DMS53 treated with DMSO at 0.1 percent for 48 hours (cell line): ENCODE data around the gene AMMECR1.

Source experiments
- DNase-seq: peaks from one replicate; lab custom pipeline; 2025; ENCODE audit not compliant: unreplicated experiment; lab: John Stamatoyannopoulos, UW

AMMECR1 gene

DNA sequence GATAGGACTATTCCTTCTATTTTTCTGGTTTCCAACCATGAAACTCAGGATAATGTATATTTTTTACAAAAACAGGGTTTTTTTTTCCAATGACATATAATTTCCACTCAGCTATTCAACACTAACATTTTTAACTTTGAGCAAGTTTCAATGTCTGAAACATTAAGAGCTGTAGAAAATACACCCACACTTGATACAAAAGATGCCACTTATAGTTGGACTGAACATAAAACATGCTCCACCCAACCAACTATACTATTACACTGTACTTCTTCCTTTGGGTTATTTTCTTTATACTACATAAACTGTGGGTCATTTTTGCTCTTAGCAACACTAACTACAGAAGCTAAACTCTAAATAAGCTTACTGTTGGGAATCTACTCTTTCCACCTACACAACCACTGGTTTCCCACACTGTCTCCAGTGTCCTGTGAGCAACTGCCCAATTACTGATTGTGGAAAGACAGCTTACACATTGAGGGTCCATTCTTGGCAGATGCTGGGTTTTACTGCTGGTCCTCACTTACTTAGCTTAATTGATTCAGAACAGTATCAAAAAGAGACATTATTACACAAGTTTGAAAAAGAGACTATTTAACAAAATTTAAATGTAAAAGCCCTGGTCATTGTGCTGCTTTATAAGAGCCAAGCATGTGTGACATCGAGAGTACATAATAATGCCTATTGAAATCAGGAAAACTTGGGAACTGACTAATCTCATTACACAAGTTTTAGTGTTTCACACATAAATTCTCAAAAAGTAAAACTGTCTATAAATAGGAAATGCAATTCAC is 6.3 kb downstream of the AMMECR1 start:
- no peak for DNase-seq

DNA sequence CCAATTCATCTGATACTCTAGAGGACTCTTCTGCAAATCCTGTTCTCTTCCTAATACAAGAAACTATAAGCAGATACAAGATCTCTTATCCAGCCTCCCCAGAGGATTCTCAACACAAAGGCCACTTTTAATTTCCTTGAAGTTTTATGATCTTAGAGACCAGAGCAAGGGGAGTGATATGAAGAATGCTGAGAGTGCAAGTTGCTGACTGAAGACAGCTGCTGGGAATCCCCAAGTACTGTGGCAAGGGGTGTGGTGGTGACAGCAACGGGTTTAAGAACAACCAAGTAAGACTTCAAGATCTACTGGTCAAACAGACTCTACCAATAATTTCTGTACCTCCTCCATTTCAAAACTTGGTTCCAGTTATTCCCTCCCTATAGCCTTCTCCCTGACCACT is 7.0 kb downstream of the AMMECR1 start:
- DNase-seq: no peak

DNA sequence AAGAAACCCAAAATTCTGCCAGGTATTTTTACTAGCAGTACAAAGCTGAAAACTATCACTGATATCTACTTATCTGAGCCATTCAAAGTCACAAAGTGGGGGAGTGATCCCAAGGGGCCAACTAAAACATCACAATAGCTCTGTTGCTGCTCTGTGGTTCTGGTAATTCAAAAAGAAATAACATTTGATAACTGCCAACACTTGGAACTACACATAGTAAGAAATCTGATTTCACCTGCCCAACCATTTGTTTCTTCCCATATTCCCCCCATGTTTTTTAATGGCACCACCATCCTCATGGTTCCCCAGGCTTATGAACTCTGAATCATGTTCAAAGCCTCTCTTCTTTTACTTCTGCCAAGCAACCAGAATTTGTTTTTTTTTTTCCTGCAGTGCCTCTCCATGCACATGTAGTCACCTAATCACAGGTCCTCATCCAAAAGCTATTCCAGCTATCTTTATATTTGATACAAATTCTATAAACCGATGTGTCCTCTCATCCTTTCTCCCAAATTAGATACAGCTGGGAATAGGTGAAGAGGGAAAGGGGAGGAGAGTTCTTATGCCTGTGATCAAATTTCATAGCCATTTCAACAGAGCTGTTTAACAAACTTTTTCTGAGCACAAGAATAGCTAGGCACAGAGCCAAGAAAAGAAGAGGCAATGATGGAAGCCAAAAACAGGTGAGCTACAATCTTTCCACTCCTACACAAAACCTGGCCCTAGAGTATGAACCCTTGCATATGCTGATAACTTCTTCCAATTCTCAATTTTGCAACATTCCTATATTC is 7.7 kb downstream of the AMMECR1 start:
- DNase-seq: no peak

DNA sequence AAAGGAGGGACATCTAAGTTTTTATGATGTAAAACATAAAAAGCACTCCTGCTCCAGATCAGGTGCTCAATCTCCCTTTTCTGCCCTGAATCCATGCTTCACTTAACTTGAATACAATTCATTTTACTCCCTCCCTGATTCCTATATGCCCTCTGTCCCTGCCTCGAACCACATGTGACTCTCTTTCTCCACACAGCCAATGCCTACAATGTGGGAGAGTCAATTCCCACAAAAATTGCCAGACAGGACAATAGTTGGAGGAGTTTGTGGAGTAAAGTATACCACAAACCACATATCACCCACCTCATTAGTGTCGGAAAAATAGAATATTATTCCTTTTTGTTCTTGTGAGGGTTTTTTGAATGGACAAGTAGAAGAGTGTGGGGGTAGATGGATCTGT is 9.7 kb downstream of the AMMECR1 start:
- no peak for DNase-seq

DNA sequence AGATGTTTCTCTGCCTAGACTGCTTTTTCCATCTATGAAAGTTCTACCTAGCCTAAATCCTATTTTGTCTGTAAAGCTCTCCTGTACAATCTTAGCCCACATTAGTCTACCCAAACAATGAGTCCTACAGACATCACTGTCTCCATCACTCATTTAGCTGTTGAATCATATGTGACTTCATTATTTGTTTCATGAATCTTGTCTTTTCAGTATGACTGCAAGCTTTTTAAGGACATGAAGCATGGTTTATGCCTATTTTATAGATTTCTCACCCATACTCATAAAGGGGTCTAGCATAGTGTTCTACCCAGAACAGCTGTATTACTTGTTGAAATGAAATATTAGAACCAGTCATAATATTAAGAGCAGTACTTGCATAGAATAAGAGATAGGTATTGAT is 13.0 kb downstream of the AMMECR1 start:
- DNase-seq: no peak

DNA sequence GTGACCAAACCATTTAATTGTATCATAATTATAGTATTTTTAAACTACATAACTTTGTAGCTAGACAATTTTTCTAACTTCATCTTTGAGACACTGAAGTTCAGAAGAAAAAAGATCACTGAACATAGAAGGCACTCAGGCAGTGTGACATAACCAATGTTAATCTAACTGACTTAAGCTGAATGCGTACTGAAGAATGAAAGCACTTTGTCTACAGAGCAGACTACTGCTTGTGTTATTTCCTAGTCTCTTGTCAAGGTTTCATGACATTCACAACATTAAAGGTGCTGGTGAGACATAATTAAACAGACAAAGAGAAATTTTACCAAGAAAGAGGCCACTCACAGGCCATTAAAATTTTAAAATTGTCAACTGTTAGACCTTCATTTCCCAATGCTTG is 13.5 kb downstream of the AMMECR1 start:
- no peak for DNase-seq

DNA sequence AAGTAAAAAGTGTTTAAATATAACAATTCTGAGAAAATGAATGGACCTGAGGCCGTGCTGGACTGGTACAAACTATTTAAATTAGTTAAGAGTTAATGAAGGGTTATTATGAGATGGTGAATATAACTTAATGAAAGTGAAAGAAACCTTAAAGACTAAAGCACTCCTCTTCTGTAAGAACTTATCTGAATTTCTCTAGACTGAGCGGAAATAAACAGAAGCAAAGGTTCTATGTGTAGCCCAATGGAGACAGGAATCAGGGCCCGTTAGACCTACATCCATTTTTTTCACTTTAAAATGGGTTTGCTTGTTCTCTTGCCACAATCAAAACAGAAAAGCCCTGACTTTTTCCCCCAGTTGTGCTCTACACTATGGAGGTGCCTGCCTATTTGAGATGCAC is 14.9 kb downstream of the AMMECR1 start:
- DNase-seq: no peak

DNA sequence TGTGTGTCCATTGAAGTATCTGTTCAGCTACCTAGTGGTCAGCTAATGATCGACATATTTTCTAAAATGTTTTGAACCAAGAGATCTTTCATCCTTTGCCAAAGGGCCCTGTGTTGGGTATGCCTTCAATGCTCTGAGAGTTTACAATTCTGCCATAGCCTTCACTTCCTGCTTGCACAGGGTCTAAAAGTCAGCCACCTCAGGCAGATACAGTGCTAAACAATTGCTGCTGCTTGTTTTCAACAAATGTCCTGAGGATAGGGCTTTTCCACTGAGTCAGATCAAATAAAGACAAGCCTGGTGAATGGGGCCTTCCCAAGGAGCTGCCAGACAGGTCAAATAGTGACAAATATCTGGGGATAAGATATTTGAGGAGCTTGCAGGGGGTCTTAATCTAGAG is 16.7 kb downstream of the AMMECR1 start:
- no peak for DNase-seq

DNA sequence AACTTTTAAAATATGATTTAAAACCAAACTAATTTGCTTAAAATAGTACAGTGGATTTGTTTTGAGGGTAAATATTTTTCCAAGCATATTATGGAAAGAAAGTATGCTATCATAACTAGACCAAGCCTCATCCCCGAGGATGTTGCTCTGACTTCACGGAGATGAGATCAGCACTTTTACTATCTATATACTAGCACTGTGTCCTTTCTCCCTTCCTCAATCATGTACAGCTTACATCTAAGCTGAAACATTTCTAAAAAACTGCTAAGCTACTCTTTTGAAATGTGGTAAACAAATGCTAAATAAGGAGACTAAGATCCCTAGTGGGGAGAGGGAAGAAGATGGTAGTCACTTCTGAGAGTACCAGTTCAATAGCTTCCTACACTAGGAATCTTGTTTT is 23.8 kb downstream of the AMMECR1 start:
- DNase-seq: no peak

DNA sequence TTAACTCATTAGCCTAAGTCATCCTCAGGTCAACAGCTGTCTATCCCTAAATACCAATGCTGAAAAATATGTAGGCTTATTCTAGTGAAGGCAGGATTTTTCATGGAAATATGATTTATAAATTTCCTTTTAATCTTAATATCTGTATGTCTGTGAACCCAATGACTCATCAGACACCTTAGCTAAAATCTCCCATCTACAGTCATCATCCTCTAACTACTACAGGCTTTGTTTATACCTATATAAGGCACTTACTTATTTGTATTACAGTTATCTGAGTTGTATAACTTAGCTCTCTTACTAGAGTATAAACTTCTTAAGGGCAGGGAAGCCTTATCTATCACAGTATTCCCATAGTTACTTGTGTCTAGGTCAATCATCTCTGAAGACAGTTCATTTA is 24.2 kb downstream of the AMMECR1 start:
- DNase-seq: no peak

DNA sequence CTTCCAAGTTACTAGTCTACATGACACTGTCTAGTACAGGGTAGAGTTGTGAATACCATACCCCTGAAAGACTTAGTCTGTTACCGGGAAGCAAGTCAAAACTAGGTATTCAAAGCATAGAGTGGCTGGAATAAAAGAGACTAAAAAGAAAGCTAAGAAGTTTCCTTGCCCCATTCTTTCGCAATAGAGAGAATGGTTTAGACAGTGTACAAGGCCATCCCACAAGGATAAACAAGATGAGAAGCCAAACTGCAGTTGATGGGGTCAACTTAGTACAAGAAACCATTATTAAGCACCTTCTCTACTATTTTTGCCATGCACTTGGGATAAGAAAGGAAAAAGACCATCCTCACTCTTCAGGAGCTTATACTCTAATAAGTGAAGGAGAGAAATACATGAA is 30.3 kb downstream of the AMMECR1 start:
- DNase-seq: no peak

DNA sequence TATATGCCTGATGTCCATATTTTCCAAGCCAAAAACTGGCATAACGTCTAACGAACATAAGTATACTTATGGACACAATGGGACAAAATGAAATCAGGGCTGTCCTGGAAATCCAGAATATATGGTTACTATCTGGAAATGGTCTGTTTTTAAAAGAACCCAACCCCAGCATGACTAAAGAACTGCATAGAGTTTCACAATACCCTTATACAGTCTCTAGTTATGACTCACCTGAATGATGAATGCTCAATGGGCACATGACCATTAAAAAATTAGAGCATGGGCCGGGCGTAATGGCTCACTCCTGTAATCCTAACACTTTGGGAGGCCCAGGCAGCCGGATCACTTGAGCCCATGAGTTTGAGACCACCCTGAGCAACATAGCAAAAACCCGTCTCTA is 31.8 kb downstream of the AMMECR1 start:
- no peak for DNase-seq

DNA sequence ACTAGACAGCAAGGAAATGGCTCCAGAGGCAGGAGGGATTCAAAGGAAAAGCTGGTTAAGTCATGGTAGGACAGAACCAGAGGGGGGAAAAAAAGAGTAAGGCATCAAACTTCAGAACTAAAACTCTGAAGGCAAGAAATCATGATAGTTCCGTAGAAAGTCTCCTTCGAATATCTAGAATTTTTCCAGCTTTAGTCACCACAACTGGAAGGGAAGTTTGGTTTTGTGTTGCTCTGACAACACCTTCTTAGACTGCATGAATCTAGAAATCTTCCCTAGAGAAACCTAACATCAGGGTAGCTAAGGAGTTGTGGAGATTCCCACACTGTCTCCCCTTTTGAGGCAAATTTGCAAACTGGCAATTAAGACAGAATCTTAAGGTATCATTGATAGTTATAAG is 33.7 kb downstream of the AMMECR1 start:
- no peak for DNase-seq

DNA sequence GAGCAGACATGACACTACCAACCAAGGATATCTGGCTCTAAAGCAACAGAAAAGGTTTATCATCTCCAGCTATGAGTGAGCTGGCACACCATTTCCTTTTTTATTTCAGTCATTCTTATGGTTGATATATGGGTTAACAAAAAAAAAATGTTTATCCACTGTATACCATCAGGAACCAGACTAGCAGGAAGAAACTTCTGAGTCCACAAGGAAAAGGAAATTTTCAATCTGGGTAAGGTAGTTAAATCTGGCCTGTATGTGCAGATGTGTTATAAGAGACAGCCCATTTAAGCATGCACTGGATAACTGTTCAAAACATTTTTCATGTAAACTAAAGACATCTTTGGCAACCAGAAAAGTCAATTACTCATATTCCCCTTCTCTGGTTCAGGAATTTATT is 35.0 kb downstream of the AMMECR1 start:
- DNase-seq: no peak

DNA sequence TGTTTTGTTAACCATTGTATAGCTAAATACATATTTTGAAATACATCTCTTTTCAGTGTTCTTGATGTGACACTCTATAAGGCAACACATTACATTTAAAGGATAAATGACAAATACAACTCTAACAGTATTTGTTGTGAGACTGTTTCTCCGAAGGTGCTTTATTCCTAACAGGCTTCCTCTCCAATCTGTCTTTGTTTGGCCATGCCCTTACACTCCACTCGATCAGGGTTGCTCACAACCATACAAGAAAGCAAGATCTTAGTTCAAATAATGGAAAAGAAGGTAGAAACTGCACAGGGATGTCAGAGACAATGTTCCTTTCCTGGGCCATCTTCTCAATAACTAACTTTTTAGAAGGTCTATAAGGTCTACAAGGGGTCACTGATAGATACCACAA is 36.5 kb downstream of the AMMECR1 start:
- DNase-seq: no peak

DNA sequence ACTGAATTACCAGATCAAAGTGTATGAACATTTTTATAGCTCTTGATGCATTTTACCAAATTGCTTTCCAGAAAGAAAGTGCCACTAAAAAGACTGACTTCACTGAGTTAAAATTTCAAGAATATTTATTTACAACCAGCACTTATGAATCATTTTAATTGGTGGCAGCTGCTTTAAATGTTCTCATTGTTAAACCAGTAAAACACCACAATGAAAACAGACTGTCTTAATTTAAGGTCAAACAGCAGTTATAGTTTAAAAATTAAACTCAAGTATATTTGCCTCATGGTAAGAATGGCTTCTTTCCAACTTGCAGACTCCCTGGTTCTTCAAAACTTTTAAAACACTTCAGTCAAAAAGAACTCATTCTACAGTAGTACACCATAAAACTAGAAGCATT is 36.9 kb downstream of the AMMECR1 start:
- DNase-seq: no peak

DNA sequence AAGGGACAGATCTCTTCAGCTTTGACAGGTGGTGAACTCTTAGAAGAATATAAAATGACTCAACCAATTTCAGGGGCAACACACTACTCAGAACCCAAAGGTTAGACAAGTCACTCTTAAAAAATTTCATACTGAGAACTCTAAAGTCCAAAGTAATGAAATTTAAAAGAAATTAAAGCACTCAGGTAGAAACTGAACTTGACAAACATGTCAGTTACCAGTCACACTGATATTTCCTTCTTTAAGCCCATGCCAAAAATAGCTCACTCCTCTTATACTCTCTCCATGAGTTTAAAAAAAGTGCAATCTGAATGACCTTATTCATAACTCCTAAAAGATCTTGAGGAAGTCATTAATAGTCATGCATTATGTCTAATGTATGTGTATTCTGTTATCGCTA is 40.3 kb downstream of the AMMECR1 start:
- DNase-seq: no peak

DNA sequence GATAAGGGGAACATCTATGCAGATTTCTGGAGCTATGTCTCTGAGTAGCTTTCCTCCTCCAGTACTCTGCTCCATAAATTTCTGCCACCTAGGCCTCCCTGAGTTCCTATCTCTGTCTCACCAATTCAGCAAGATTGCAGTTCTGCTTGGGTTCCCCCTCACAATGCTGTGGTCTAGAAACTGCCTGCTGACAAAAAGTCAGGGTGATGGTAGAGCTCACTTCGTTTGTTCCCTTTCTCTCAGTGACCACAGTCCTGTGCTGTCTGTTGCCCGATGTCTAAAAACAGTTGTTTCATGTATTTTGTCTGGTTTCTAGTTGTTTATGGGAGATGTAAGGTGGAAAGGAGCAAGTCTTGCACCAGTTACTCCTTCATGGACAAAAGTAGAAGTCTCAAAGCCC is 41.1 kb downstream of the AMMECR1 start:
- no peak for DNase-seq

DNA sequence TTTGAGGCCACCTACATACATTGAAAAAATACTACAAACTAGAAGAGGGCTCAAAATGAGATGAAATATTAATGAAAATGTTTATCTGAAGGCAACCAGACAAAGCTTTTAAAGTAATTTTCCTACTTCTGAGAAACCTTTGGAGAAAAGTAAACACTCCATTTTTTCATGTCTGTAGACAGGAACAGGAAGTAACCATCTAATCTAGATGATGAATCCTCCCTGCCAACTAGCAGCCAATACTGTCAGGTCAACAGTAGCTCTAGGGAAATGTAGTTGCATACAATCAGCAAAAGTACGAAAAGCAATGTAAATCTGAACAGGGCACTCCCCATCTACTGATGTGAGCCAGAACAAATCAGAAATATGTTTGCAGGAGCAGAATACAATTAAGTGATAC is 49.0 kb downstream of the AMMECR1 start:
- peak; percentile 15 for DNase-seq

DNA sequence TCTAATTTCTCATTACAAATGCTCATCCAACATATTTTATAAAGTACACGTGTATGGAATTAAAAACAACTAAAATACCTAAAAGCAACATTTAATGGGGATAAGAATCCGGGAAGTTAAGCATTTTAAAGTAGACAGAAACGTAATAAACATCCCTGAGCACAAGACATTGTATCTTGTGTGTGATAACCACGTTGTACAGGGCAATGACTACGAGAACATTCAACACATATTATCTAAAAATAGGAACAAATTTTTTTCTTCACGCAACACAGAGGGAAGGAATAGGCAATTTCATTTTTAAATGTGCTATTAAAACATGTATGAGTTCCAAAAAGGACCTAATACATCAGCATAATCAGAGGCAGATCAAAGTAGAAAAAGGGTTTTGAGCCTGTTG is 49.5 kb downstream of the AMMECR1 start:
- no peak for DNase-seq

DNA sequence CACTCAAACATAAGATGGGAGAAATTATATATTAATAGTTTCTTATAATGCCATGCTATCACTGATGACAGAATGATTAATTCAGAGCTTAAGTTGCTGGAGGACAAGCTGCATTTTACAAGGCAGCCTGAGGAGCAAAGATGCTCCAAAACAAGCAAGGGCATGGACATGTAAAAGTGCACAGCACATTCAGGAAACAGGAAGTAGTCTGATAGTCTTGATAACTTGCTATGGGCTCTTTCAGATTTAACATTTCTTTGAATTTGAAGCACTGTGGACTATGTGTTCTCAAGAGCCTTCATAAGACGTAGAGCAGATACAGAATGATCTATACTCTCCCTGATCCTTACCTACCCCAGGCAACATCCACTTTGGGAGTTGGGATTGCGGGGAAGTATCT is 50.0 kb downstream of the AMMECR1 start:
- no peak for DNase-seq

DNA sequence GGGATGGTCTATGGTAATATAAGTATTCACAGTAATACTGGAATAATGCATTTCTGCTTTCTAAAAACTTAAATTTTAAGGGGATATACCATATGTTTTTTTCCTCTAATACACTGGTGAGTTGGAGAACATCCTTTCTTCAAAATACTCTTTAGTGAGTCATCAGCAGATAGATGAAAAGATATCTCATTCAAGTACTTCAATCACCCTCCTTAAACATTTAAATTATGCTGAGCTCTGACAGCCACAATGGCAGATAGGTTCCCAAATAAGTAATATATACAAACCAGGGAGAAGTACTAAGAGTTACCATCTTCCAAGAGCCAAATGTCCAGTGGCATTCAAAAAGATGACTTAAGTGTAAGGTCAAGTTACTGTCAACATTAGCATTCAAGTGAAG is 52.2 kb downstream of the AMMECR1 start:
- DNase-seq: no peak

DNA sequence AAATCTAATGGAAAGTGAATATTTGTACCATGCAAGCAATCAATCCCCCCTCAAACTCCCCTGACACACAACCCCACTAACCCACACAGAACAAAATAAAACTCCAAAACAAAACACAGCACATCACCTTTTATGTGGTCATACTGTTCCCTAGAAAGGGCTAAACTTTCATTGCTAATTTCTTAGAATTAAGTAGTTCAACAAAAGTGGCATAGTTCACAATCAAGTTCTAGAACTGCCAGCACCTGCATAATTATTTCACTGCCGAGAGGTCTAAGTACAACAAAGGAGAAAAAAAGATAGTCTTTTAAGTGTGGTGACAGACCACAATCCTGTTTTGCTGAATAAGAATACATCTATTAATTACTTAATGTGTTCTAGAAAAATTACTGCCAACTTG is 58.8 kb downstream of the AMMECR1 start:
- no peak for DNase-seq
